ENCODE results near the gene NEK2. TPM values are rescaled to one million over a fixed set of nuclear protein-coding genes. Genes with fewer than 3 reads are reported as not detected.

The NEK2 gene
- total RNA-seq, 1 experiment from 2014 or later, result 17.6 TPM

GRCh38 chr1:211676106-211676583, 724 bp upstream of the NEK2 start:
- no CpG with 5 or more reads among the region's 19 CpGs for WGBS (ENCODE audit: extremely low coverage, insufficient read length, low lambda C conversion rate)
- no peaks in the 10 kb centered on the region for H3K4me1 ChIP-seq (ENCODE audit: insufficient read depth, low read length)
- H3K27me3 Mint-ChIP-seq (ENCODE audit: low read depth), result no peaks in the 10 kb centered on the region; the same call in 1 of the 2 replicates
- no peaks in the 10 kb centered on the region for H4K20me1 ChIP-seq (ENCODE audit: control insufficient read depth, insufficient read depth, insufficient read length)
- H3K56ac ChIP-seq (ENCODE audit: insufficient read length, low read depth, low read length), result no peak overlapping the region
- no peak overlapping the region for H4K8ac ChIP-seq (replicated peaks; ENCODE audit: insufficient read length, low read depth, low read length)
- H3K4me3 Mint-ChIP-seq, result peak overlapping the region; percentile 92 to 94
- no peak overlapping the region for H4K5ac ChIP-seq (ENCODE audit: insufficient read length, low read depth, low read length)
- no peak overlapping the region for H2BK20ac ChIP-seq (ENCODE audit: low read depth, low read length, poor library complexity, severe bottlenecking)
- H3K23ac ChIP-seq (ENCODE audit: insufficient read length, low read depth, low read length), result no peak overlapping the region
- no peaks in the 10 kb centered on the region for H3K9me3 Mint-ChIP-seq
- H2BK12ac ChIP-seq (ENCODE audit: insufficient read length, low read depth, low read length), result no peak overlapping the region
- peaks cover 13 to 17% of the 10 kb centered on the region in 2 experiments for H3K4me1 Mint-ChIP-seq
- no peak overlapping the region for H2BK5ac ChIP-seq (ENCODE audit: insufficient read length, low read length)
- H2BK120ac ChIP-seq (ENCODE audit: low read depth, low read length, poor library complexity, severe bottlenecking), result no peak overlapping the region
- no peaks in the 10 kb centered on the region for H3K79me1 ChIP-seq (ENCODE audit: insufficient read depth, low read depth, low read length, poor library complexity, severe bottlenecking)
- no peak overlapping the region for H4K91ac ChIP-seq (ENCODE audit: insufficient read length, low read depth, low read length)
- H2AK5ac ChIP-seq (ENCODE audit: insufficient read length, low read length), result no peak overlapping the region
- H3K18ac ChIP-seq (ENCODE audit: insufficient read length, low read depth, low read length), result no peak overlapping the region
- H3K4me2 ChIP-seq (ENCODE audit: insufficient read depth, insufficient read length, low read length), result peak overlapping the region; percentile 79
- no peak overlapping the region for H3K14ac ChIP-seq (ENCODE audit: insufficient read depth, low read length)
- no peak for DNase-seq
- peak overlapping the region; percentile 49 for H3K9ac ChIP-seq (ENCODE audit: extremely low read depth, insufficient read length, low read length)
- H3K27ac ChIP-seq (ENCODE audit: insufficient read length, low read depth, low read length), result no peak overlapping the region
- H2BK15ac ChIP-seq (ENCODE audit: low read depth, low read length), result no peak overlapping the region
- no peak overlapping the region for H3K4ac ChIP-seq (ENCODE audit: low read depth, low read length)
- no peaks in the 10 kb centered on the region; the same call in 1 of the 2 replicates for H3K79me2 ChIP-seq (ENCODE audit: insufficient read depth, low read length)
- TF ChIP-seq CTCF (conservative IDR thresholded peaks at IDR 0.05), result no peak
- no peaks in the 10 kb centered on the region for H3K27me3 ChIP-seq (ENCODE audit: insufficient read depth, low read length)
- no peaks in the 10 kb centered on the region for H3K23me2 ChIP-seq (ENCODE audit: insufficient read length, low read depth, low read length, poor library complexity, severe bottlenecking)
- peaks cover 2 to 20% (median 18%) of the 10 kb centered on the region in 3 experiments; a peak in 6 of 7 replicates for H3K36me3 Mint-ChIP-seq (ENCODE audit: insufficient read depth in 1 of 3, low read depth in 3 of 3)
- H3T11ph ChIP-seq (ENCODE audit: low read length), result no peak overlapping the region
- no peaks in the 10 kb centered on the region for H3K9me3 ChIP-seq (ENCODE audit: control insufficient read depth, low read depth, low read length)
- H2AFZ ChIP-seq (ENCODE audit: low read length), result no peak overlapping the region
- peak overlapping the region; percentile 88 to 98 (median 98) for H3K27ac Mint-ChIP-seq
